AG08396 (cell line): ENCODE results near the gene AARSD1.
"Not testable (repeated sequence)": the region's sequence is repeated elsewhere in the genome, so short reads cannot be mapped to it uniquely, and the experiment has no call there.

Experiments
- DNase-seq: peaks from one replicate; pipeline ENCODE4 v3.0.0; 2012; ENCODE audit warnings: low spot score, mixed read lengths

AARSD1 gene

DNA sequence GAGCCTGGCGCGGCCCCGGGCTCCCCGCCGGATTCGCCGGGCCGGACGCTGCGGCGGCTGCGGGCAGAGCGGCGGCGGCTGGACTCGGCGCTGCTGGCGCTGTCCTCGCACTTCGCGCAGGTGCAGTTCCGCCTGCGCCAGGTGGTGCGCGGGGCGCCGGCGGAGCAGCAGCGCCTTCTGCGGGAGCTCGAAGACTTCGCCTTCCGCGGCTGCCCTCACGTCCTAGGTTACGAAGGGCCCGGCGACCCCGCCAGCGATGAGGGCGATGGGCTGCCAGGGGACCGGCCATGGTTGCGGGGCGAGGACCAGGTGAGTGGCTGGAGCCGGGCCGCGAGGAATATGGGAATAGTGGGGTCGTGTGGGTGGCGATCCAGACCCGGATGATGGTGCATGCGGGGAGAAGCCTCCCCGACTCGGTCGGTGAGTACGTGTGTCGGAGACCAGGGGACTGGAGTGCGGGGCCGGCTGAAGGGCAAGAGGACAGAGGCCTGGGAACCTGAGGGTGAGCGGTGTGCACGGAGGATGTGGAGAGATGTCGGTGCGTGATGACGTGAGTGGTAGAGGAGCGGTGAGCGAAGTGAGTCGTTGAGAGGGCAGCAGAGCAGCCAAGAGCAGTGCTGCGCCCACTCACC, 16.6 kb upstream of the AARSD1 start:
- peak; percentile 67 for DNase-seq

DNA sequence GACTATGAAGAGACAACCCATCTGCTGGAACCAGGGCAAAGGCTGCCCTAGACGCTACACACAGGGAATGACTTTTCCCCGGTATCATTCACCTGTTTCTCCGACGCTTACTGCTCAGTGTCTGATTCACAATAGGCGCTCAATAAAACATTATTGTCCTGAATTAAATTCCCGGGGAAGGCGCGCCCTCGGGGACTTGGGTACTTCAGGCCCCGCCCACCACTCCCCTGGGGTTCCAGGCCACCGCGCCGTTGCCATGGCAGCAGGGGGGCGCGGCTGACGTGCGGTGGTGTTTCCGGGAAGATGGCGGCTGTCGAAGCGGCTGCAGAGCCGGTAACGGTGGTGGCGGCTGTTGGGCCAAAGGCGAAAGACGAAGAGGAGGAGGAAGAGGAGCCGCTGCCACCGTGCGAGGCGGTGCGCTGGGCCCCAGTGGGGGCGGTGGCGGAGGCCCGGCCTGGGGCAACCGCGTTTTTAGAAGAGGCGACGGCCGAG, 16.1 kb upstream of the AARSD1 start, which contains the start of gene RUNDC1:
RUNDC1 (plus strand) TSS at position 292 of the 492 bp plus-strand sequence; CDS start at position 304, 12 bp downstream.
- DNase-seq = peak; percentile 98

DNA sequence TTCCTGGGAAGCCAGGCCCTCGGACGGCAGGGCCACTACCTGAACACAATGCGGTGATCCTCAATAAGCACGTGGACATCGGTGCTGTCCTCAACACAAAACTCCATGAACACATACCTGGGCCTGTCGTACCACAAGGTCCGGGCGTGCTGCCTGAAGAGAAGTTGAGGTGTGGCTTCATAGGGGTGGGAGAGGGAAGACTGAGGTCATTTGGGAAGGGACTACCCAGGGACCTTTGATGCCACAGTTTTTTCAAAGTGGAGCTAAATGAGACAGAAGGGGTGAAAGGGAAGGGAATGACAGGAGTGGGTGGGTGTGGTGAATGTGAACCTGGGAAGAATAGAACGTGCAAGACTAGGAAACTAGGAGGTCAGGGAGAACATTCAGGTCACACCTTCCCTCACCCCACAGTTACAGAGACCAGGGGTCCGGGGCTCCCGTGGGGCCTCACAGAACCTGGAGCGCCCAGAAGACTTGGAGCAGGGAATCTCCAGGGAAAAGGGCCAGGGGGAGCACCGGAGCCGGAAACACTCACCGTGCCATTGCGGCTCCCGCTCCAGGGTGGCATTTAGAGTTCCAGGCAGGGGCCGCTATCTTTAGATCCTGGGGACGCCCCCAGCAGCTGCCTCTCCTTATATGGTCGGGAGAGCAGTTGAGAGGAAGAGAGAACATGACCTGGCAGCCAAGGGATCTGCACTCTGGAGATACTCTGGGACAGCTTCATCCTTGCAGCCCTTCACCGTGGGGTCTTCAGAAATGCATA, 15.4 kb upstream of the AARSD1 start, which contains the start of gene PTGES3L:
PTGES3L (minus strand) TSS at position 570 of the 763 bp plus-strand sequence; CDS start at position 543, 27 bp downstream.
- DNase-seq = peak; percentile 65

DNA sequence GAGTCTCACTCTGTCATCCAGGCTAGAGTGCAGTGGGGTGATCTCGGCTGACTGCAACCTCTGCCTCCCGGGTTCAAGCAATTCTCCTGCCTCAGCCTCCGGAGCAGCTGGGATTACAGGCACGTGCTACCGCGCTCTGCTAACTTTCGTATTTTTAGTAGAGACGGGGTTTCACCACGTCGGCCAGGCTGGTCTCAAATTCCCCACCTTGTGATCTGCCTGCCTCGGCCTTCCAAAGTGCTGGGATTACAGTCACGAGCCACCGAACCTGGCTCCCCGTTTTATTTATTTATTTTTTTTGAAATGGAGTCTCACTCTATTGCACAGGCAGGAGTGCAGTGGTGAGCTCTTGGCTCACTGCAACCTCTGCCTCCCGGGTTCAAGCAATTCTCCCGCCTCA, 11.4 kb upstream of the AARSD1 start:
- not testable (repeated sequence) for DNase-seq

DNA sequence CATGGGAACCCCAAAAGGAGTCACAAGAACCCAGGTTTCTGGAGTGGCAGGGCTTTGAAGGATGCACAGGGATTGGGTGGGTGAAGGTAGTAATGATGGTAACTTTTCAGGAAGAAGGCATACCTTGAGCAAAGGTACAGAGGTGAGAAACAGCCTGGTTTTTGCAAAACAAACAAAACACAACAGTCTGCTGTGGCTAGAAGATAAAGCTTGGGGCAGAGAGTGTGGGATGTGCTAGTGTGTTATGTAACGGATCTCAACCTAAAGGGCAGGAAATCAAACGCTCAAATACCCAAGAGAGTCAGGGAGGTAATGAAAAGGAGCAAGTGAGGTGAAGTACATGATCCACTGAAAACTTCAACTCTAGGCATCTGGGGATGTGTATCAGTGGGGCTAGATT, 11.0 kb upstream of the AARSD1 start:
- no peak for DNase-seq

DNA sequence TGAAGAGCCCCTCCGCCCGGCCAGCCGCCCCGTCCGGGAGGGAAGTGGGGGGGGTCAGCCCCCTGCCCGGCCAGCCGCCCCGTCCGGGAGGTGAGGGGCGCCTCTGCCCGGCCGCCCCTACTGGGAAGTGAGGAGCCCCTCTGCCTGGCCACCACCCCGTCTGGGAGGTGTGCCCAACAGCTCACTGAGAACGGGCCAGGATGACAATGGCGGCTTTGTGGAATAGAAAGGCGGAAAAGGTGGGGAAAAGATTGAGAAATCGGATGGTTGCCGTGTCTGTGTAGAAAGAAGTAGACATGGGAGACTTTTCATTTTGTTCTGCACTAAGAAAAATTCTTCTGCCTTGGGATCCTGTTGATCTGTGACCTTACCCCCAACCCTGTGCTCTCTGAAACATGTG, 9.1 kb upstream of the AARSD1 start:
- not testable (repeated sequence) for DNase-seq

DNA sequence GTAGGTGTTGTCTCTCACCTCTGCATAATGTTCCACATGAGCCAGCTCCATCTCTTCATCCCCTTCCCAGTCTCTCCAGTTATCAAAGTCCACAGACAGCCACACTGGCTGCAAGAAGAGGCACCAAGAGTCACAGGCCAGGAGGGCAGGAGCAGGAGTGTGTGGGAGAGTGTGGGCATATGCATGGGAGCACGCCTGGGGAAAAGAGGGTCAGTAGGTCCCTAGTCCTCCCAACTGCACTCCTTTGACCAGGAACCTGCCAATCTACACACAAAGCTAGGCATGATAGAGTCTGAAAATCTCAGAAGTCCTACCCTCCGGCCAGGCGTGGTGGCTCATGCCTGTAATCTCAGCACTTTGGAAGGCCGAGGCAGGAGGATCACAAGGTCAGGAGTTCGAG, 7.3 kb upstream of the AARSD1 start:
- DNase-seq = no peak

DNA sequence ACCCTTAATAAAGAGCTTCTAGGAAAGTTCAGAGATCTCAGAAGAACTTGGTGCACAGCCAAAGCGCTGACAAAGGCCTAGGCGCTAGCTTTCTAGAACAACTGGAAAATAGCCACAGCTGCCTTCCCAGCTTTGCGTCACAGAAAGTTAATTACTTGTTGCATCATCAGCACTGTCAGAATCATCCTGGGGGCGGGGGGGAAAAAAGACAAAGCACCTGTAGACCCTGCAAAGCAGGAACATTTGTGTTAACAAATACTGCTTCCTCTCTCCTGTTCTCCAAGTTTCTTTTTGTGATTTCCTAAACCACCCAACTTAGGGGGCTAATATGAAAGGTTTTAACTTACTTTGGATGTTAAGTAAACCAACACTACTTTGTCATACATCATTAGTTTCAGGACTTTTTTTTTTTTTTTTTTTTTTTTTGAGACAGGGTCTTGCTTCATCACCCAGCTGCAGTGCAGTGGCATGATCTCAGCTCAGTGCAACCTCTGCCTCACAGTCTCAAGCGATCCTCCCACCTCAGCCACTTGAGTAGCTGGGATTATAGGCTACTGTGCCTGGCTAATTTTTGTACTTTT, 4.8 kb upstream of the AARSD1 start:
- DNase-seq = peak; percentile 47

DNA sequence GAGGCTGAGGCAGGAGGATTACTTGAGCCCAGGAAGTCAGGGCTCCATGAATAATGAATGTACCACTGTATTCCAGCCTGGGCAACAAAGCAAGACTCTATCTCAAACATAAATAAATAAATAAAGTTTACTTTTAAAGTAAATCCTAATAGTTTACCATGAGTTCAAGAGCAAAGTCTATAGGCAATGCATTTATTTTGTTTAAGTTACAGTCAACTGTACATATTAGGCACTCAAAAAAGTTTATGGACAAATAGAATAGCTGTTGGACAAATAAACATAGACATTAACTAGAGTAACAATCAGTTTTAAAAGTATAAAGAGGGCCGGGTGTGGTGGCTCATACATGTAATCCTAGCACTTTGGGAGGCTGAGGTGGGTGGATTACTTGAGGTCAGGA, 3.7 kb upstream of the AARSD1 start:
- no peak for DNase-seq

DNA sequence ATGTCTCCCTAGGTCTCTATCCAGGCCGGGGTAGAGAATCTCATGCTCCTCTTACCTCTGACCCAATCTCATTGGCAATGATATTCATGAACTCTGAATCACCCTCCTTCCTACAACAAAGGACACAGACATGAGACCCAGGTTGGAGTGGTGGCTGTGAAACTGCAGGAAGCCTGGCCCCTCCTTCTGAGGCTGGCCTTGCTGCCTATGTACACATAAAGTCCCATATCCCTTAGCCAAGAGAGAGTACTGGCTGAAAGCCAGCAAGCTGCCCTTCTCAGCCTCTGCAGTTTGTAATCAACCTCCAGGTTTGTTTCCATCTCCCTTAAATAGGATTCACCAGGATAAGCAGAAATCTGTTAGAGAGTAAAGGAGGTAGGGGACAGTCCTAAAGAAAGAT, 10.6 kb downstream of the AARSD1 start:
- no peak for DNase-seq

DNA sequence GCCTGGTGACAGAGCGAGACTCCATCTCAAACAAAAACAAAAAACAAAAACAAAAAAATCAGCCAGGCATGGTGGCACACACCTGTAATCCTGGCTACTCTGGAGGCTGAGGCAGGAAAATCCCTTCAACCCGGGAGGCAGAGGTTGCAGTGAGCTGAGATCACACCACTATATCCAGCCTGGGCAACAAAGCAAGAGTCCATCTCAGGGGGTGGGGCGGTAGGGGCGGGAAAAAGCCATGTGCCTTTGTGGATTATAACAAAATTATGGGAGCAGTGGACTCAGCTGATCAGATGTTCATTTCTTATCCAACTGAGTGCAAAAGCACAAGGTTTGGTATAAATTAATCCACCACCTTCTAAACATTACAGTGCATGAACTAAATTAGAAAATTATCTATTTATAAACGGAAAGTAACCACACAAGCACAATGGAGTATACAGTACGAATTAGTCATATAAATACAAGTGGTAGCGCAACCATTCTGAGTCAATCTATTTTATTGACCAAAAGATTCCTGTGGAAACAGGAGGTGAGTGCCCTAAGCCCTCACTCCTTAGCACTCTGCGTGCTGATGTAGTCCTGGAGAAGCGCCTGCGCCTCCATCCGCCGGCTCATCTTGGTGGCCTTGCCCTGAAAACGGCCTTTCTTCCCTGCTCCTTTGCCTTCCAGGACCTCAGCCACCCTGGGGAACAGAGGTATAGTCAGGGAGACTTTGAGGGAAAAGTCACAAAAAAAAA, 14.0 kb downstream of the AARSD1 start:
- peak; percentile 53 for DNase-seq

DNA sequence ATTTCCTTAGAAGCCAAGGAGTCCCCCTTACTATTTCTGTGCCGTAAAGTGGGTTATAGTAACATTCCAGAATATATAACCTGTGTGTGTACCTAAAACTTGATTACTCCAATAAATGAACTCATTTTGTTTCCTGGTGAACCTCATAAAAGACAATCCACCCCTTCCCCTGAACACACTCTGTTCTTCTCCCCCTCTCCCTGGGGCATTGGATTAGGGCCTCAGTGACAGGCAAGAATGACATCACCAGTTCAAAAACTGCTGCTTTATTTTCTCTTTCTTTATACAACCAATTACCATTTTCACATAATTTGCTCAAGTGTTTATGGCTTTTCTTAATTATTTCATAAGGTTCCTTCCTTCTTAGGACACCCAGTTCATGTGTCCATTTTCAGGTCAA, 17.4 kb downstream of the AARSD1 start:
- DNase-seq = no peak

DNA sequence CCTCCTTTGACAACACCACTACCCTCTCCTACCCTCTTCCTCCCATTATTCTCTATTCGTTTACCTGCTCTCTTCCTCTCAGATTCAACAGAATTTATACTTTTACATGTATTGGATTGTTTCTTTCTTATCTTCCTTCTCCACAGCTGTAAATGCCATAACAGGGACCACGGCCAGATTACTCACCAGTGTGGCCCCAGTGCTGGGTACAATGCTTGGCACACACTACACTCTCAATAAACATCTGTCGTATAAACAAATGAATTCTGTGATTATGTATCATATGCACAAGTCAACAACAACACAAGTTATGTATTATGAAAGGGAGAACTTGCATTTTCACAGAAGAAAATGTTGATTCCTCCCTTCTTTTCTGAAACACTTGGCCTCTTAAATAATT, 20.0 kb downstream of the AARSD1 start:
- no peak for DNase-seq

DNA sequence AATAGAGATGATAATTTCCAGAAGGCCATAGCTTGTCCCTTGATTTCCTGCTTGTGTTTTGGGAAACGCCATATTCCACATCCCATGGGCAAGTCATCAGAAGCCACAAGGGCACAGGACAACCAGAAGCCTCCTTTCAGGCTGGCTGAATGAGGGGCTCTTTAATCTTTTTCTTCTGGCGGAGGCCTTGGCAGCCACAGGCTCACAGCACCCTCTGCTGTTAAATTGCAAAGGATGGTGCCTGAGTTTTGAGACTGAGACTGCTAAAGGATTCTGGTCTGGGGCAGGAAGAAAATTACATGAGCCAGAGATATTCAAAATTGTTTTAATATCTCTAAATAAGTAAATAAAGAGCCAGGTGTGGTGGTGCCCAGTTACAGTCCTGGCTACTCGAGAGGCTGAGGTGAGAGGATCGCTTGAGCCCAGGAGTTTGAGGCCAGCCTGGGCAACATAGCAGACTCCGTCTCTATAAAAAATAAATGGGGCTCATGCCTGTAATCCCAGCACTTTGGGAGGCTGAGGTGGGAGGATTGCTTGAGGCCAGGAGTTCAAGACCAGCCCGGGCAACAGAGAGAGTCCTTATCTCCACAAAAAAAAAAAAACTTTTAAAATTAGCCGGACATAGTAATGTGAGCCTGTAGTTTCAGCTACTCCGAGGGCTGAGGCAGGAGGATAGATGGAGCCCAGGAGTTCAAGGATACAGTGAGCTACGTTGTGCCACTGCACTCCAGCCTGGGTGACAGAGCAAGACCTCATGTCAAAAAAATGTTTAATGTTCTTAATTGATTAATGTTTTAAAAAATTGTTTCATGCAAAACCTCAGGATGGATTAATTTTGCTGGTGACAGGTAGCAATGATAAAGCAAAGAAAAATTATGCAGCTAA, 26.3 kb downstream of the AARSD1 start:
- peak; percentile 63 for DNase-seq

DNA sequence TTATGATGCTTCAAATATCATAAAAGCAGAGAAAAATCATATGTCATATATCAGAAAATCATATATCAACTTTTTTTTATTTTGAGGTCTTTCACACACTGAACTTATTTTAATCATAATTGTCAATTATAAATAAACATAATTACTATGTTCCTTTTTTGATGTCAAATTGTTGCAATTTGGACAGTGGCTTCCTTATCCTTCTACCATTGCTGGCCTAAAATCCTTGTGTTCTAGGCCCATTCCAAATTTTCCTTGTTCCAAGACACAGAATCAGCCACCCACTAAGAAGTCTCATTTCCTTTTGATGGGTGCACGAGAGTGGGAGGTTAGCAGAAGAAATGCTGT, 34.8 kb downstream of the AARSD1 start:
- DNase-seq = no peak

DNA sequence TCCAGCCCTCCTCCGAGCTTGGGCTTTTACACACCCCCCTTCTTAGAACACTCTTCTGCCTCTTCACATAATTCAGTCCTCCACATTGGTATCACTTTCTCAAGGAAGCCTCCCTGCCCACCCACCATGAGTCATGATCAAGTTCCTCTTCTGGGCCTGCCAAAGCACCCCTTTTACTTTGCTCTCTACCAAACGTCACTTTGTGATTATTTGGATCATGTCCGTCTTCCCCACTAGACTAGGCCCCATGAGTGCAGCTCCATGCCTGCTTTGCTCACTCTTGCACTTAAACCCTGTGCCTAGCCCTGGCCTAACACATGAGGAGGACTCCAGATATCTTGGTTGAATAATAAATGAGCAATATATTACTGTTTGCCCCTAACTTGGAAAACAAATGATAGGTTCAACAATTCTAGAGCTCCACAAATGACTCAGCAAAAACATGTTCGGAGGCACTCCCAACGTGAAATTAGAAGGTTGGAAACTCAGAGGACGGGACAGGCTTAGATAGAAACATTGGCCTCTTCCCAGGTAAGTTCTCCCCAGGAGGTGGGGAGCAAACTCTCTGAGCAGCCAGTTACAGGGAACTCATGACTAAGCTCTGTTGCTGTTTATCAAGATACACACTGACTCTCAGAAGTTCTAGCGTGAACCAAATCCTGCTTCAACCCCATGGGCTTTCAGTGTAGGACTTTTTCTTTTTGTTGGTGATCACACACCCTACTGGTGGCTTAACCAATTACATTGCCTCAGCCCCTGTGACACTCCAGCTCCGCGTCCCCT, 35.3 kb downstream of the AARSD1 start:
- peak; percentile 76 for DNase-seq

DNA sequence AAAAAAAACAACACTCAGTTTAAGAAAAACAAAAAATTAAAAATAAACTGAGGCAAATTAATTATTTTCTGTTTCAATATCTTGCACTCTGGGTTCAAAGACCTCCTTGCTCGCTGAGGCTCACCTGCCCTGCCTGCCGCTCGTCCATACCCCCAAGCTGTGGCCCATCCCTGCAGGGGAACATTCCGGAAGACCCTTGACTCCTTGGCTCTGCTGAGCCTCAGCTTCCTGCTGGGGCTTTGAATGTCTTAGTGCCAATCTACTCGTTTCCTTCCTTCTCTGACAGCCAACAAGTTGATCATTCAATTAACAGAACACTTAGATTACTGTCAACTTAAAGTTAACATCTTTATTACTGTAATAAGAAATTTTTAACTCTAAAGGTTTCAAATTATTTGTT, 39.4 kb downstream of the AARSD1 start:
- DNase-seq = no peak

DNA sequence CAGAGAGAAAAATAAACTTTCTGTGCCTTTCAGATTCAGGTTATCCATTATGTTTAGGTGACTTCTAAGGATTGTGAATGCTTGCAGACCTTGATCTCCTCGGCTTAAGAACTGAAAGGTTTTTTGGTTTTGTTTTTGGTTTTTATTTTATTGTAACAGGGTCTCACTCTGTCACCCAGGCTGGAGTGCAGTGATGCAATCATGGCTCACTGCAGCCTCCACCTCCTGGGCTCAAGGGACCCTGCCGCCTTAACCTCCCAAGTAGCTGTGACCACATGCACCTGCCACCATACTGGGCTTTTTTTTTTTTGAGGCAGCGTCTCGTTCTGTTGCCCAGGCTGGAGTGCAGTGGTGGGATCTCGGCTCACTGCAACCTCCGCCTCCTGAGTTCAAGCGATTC, 40.8 kb downstream of the AARSD1 start:
- DNase-seq = not testable (repeated sequence)

DNA sequence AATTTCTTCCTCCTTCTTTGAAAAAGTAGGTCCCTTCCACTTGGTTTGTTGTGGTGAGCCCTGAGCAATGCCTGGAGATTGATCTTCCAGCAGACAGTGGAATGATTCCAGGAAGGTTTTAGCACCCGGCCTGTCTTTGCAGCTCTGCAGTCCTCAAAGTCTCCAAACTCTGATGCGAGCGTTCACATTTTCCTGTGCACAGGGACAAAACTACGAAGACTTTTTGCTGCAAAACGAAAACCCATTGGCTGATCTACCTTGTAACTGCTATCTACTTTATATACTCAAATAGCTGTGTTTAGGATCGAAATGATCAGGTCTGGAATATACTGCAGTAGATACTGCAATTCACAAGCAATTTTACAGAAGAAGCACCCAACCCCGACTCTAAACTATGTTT, 42.0 kb downstream of the AARSD1 start:
- no peak for DNase-seq

DNA sequence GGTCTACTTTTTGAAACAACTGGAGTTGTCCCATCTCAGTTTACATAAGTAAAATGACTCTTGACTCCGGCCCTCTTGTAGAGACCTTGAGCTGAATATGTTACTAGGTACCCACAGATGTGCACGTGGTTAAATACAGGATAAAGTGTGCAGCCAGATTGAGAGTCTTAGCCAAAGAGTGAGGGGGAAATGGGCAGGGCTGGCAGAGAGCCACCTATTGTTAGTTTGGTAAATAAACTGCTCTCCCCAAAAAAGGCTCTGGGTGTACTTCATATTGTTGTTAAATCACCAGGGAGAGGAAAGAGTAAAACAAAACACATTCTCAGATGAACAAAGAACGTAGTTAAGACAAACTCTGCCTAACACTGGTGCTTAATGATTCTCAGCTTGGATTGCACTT, 43.3 kb downstream of the AARSD1 start:
- no peak for DNase-seq
